GM12872 (cell line): Measurements from ENCODE around the gene PLEKHA3.

Experiments
- TF ChIP-seq, protein P1 (sequence below): IDR thresholded peaks from 3 replicates; pipeline ENCODE4 v1.5.1; 2011; ENCODE audit warnings: low read depth, mild to moderate bottlenecking, low read length, moderate library complexity; ENCODE audit not compliant: insufficient read depth

The PLEKHA3 gene

DNA sequence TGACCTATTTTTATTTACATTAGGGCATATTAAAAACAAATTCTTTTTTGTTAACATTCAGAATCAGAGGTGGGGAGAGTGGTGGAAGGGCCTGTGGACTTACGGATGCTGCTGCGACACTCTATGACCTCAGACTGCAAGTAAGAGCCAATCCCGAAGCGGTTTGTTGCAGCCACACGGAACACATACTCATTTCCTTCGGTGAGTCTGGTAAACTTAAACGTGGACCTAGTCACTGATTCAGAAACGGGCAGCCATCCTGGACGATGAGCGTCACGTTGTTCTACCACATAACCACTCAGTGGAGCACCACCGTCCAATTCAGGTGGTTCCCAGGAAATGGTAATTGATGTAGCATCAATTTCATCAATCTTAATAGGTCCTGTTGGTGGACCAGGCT, 61.9 kb downstream of the PLEKHA3 start:
- TF ChIP-seq, protein P1, sequence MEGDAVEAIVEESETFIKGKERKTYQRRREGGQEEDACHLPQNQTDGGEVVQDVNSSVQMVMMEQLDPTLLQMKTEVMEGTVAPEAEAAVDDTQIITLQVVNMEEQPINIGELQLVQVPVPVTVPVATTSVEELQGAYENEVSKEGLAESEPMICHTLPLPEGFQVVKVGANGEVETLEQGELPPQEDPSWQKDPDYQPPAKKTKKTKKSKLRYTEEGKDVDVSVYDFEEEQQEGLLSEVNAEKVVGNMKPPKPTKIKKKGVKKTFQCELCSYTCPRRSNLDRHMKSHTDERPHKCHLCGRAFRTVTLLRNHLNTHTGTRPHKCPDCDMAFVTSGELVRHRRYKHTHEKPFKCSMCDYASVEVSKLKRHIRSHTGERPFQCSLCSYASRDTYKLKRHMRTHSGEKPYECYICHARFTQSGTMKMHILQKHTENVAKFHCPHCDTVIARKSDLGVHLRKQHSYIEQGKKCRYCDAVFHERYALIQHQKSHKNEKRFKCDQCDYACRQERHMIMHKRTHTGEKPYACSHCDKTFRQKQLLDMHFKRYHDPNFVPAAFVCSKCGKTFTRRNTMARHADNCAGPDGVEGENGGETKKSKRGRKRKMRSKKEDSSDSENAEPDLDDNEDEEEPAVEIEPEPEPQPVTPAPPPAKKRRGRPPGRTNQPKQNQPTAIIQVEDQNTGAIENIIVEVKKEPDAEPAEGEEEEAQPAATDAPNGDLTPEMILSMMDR, result no peak

DNA sequence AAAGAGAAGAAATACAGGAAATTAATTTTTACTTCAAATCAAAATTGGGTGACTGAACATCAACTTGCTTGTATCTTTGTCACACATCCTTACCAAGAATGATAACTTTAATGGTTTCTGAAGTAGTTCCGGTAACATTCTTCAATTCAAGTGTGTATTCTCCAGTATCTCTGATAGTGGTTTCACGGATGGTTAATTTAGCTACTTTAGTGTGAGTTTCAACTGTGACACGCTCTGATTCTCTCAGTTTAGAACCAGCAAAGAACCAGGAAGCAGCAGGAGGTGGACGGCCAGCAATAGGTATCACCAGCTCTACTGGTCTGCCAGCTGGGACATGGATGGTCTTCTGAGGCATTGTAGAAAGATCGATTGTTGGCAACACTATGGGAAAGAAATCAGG, 62.3 kb downstream of the PLEKHA3 start:
- TF ChIP-seq, protein P1, result no peak

DNA sequence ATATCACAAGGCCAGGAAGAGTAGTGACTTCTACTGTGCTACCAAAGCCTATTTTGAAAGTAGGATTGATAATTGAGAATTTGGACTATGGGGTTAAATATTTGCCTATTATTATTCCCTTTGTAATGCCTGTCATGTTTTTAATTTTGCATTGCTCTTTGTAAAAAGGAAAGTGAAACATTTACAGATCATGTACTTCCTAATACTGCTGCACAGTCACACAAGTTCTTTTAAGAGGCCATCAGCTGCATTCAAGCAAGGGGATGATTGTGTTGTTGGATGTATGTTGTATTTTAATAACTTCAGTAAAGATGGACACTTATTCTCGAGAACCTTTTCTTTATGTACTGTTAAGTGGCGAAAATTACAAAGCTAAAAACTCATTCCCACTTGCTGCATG, 70.1 kb downstream of the PLEKHA3 start:
- TF ChIP-seq, protein P1, result no peak

DNA sequence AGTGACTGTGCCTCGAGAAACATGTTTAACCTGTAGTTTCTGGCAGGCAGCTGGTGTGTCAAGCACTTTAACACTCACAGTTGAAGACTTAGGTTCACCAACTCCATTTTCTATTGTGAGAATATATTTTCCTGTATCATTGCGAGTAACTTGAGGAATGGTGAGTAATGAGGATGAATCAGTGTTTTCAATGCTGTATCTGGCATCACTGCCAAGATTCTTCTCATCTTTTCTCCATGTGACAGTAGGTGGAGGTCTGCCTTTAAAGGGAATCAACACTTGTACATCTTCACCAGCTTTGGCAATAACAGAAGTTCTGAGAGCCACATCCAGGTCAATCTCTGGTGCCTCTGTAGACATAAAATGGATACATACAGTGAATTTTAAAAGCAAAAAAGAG, 72.8 kb downstream of the PLEKHA3 start:
- TF ChIP-seq, protein P1, result no peak
